GM10847 (cell line): ENCODE data around the gene SPRYD3.

Experiments used
- POLR2A ChIP-seq: IDR thresholded peaks from 2 replicates; pipeline ENCODE4 v1.6.1; 2011; ENCODE audit not compliant: insufficient read length; ENCODE audit errors: extremely low read depth

Gene SPRYD3

DNA sequence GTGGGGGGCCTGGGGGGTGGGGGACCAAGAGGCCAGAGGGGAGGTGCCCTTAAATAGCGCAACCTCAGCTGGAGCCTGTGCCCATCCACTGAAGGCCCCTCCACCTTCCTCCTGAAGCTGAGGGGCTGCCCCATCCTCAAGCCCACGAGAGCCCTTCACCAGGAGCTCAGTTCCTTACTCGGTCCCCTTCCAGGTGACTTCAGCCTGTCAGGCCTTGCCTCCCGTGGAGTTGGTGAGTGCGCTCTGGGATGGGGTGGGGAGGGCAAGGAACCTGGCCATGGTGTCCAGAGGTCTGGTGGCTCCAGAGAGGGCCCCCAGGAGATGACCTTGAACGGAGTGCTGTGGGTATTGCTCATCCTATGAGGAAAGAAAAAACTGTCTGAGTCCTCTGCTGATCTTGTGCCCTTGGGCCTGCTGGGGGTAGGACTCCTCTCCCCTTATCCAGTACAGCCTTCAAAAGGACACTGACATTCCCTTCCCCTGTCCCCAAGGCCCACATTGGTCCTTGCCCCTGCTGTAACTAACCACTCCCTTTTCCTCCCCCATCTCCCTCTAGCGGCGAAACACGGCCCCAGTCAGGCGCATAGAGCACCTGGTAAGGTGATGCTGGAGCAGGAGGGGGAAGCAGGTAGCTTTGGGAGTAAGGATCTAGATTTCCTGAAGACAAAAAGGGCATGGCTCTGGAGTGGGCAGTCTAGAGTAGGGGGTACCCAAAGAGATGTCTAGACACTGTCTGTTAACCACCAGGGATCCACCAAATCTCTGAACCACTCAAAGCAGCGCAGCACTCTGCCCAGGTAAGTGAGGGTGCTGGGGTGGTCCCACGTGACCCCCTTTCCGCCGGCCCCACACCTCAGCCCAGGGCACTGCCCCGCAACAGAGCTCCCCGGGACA, 25.7 kb downstream of the SPRYD3 start:
- TF ChIP-seq POLR2A, result no peak

DNA sequence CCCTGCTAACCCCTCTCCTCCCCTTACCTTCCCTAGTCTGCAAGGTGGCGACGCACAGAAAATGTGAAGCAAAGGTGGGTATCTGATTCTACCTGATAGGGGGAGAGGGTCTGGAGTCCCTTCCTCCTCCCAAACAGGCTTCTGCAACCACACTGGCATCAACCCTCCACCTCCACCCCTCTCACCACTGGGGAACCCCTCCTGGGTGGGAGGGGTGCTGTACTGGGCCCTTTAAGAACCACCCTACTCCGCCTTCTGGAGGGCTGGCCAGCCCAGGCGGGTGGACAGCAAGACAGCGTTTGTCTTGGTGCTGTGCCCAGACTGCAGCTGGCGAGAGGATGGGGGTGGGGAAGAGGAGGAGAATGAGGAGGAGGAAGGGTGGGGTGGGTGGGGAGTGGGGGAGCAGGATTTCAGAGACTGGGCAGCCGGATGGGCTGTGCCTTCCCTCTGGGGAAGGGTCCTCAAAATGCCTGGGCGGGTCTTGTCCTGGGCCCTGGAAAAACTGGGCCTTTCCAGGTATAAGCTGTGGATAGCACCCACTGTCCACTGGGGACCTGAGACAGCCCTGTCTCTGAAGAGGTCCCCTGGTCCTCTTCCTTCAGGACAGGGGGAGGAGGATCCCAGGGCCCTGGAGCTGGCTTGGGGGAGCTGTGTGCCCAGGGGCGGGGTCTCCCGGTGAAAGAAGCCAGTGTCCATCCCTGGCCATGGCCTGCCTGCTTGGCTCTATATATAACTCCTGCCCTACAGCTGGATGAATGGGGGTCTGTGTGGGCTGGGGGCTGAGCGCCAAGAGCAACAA, 26.6 kb downstream of the SPRYD3 start:
- no peak for TF ChIP-seq POLR2A

DNA sequence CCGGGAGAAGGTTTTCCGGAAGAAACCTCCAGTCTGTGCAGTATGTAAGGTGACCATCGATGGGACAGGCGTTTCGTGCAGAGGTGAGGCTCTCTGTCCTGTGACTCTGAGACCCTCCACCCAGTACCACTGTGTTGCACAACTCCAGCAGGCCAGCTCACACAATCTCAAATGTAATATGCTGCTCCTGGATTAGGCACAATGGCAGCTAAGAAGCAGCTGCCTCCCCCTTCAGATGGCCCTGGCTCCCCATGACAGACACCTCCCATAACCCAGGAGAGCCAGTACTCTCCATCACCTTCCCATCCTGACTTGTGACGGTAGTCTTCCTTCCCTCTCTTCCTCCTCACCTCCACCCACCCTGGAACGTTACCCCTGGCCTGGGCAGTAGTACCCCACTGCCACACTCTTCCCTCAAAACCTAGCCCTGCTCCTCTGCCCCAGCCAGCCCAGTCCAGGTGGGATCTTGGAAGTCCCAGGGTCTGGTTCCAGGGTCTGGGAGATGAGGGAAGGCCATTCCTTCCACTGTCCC, 27.2 kb downstream of the SPRYD3 start:
- TF ChIP-seq POLR2A, result no peak

DNA sequence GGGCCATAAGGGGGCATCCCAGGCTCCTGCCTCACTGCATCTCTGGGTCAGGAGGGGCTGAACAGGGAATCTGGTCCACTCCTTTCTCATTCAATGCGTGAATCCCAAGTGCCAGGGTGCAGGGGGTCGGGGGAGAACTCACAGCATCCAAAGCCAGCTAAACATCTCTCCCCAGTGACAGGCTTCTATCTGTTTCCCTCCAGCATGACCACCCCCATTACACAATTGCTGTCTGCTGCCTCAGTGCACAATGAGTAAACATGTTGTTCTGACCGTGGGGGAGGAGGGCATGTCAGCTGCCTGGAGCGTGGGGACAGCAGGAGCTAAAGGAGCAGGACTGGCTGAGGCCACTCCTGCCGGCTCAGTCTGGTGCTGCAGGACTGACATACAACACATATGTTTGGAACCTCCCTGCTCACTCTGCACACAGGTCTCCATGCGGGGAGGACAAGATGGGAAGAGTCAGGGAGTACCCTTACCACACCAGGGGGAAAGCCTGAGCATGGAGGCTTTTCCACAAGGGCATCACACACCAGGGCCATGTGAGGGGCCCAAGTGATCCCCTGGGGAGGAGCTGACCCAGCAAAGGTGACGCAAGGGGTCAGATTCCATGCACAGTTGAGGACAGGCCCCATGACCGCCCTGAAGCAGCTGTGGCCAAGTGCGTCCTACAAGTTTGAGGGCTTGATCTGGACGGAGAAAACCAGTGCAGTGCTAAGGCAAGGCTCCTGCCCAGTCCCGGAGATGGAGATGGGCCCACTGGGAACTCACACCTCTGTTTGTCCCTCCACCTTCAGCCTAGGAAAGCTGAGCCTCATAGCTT, 27.9 kb downstream of the SPRYD3 start:
- TF ChIP-seq POLR2A, result no peak

DNA sequence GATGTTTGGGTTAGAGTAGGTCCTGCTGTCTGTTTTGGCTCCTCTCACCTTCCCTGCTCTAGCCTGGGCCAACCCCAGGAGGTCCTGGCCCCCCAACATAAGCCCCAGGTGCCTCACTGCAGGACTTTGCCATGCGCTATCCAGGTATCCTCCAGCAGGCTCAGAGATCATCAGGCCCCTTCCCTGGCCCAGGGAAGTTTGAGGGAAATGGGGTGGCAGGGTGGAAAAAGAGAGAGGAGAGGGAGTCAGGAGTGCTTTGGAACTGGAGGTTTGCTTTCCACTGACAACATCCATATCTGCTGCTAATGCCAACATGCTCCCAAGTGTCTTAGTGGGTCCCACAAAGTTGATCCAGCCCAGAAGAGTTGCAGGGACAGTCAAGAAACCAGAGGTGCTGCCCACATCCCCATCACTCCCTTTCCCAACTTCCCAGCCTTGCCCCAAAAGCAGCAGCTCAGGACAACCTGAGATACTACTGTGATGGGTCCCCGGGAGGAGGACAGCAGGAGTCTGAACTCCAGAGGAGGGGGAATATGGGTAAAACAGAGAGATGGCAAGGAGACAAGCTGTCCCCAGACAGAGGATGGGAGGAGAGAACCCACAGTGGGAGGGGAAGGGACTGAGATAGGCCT, 28.6 kb downstream of the SPRYD3 start:
- no peak for TF ChIP-seq POLR2A

DNA sequence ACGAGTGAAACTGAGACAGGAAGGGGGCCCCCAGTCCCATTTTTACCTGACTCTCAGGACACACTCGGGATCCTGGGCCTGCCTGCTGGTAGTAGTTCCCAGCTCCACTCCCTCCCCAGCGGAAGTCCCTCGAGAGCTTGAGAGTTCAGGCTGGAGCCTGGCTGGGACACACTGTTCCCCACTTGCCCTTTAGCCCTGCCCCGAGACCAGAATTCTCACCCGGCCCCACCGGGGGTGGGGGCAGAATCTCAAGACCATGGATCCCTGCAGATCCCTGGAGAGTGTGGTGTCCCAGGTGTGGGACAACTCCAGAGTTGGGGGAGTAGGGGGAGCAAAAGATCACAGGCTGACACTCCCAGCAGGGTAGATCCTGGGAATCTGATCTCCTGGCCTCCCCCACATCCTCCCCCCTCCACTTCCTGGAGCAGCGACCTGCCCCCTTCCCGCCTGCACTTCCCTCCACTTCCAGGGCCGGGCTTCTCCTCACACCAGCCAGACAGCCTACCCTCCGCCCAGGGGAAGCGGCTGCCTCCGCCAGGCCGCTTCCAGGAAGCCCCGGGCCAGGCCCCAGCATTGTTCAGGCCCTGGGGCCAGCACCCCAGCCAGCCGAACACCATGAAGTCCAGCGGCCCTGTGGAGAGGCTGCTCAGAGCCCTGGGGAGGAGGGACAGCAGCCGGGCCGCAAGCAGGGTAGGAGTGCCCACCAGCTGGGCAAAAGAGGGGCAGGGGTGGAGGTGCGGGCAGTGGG, 29.4 kb downstream of the SPRYD3 start, which contains the start of gene TNS2:
TNS2 (plus strand) TSS at position 495 of the 748 bp plus-strand sequence; CDS start at position 616, 121 bp downstream.
- no peak for TF ChIP-seq POLR2A

DNA sequence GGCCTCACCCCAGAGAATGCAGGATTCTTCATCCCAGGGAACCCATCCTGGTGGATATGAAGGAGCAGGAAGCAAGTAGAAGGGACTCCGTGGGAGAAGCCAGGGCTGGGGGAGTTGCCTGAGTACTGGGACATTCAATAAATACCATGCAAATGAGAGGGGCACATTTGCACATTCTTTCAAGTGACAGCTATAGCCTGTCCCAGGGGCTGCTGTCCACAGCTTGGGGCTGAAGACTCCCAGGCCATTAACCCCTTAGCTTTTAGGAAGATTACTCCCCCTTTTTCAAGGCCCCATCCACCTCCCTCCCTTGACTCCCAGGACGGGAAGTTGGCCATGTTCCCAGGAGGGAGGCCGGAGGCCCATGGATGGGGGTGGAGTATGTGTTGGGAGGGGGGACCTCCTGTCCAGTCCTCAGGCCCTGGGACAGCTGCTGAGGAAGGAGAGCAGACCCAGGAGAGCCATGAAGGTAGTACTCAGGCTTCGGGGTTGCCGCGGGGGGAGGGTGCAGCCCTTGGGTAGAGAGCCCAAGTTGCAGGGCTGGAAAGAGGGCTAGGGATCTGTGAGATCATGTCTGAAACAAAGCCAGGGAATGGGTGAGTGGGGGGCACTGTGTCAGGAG, 30.3 kb downstream of the SPRYD3 start:
- no peak for TF ChIP-seq POLR2A

DNA sequence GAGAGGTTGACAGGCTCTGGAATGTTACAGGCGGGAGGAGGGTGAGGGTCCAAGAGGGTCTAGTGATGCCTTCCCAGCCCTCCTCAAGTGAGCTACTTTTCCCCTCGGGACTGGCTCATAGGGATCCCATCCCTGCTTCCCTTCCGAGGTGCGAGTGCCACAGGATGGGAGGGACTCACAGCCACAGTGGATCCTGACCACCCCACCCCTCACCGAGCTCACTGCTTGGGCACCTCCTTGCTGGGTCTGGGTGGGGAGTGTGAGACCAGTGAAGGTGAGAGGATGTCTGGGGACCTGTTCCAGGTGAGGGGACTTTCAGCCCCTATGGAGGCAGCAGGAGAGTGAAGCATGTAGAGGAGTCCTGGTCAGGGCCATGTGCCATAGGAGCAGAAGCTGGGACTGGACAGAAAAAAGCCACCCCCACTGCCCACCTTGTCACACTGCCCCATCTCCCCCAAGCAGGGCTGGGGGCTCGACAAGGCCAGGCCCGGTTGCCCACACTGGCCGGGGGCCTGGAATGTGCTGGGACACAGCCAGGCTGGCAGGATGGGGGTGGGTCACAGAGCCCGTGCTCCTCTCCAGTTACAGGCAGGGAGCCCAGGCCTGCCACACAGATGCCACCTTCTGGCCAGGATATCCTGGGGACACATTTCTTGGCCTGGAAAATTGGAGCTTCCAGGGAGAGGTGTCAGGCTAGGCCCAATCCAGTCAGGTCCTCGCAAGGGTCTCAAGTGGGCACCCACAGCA, 31.0 kb downstream of the SPRYD3 start:
- TF ChIP-seq POLR2A, result no peak

DNA sequence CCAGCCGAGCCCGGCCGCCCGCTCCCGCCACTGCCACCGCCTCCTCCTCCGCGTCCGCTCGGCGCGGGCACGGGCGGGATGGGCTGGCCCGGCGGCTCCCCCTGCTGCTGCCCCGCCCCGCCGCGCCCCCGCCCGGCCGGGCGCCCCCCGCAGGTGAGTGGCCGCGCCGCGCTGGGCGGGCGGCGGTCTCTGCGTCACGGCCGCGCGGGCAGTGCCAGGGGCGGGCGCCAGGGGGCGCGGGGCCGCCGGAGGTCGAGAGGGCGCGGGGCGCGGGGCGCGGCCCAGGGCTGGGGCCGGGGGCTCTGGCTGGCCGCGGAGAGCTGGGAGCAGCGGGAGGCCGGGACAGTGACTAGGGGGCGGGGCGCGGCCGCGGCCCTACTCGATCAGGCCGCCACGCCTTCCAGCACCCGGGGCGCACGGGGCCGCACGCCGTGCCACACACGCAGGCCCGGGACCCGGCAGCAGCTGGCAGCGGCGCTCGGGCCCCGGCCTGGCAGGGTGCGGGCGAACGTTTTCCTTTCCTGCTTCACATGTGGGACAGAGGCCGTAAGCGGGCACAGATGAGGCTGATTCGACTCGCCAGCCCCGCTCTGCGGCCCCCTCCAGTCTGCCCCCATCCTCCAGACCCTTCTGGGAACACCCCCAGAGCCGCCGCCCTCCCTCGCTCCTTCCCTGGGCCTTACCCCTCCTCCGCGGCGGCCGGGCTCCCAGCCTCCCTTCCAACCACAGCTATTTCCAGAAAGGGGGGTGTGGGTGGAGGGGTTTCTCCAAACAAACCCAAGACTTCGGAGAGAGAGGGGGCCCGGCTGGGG, 31.8 kb downstream of the SPRYD3 start:
- no peak for TF ChIP-seq POLR2A

DNA sequence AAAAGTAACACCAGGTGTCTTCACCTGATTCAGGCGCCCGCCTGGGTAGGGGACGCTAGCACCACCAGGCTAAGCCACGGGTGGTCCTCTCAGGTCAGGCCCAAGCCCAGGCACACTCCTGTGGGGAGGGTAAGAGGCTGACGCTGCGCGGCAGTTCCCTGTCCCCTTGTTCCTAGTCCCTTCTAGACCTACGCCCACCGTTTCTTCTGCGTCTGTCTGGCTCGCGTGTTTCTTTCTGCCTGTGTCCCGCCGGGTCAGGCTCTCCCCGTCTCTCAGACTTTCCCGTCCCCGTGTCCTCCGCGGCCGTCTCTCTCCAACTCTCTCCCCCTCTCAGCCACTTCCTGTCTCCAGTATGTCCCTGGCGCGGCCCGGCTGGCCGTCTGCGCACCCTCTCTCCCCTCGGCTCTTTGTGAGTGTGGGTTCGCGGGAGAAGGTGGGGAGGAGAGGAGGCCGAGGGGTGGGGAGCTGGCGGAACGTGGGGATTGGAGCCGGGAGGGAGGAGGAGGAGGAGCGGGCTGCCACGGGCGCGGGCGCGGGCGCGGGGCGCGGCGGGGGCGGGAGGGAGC, 32.5 kb downstream of the SPRYD3 start:
- no peak for TF ChIP-seq POLR2A

DNA sequence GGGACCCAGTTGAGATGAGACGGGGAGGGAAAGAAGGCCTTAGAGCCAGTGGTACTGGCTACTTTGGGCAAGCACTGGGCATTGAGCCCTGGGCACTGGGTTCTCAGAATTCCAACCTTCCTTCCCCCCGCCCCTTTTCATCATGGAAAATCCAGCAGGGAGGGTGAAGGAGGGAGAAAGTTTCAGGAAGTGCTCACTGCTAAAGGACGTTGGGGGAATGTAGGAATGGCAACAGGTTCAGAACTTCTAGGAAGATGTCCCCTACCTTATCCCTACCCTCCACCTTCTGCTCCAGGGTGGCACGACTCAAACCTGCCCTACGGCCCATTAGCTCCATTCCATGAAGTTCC, 33.5 kb downstream of the SPRYD3 start:
- TF ChIP-seq POLR2A, result no peak
